Stimulated activated CD4-positive, alpha-beta T cell treated with anti-CD3 and anti-CD28 coated beads, Interleukin-1b, Interleukin-23, amount 100 ng/mL, for 48 hours (primary cell): ENCODE measurements around the gene COL4A3.
"Not testable (repeated sequence)": the region's sequence is repeated elsewhere in the genome, so short reads cannot be mapped to it uniquely, and the experiment has no call there.

Experiments used
- DNase-seq: peaks from one replicate; pipeline ENCODE4 v3.0.0-alpha.2; 2020

The COL4A3 gene

GRCh38 chr2:227219312-227220105 is 55.1 kb downstream of the COL4A3 start:
- no peak for DNase-seq

- DNase-seq, result no peak
Measured at GRCh38 chr2:227221120-227221519, 56.7 kb downstream of the COL4A3 start.

DNA sequence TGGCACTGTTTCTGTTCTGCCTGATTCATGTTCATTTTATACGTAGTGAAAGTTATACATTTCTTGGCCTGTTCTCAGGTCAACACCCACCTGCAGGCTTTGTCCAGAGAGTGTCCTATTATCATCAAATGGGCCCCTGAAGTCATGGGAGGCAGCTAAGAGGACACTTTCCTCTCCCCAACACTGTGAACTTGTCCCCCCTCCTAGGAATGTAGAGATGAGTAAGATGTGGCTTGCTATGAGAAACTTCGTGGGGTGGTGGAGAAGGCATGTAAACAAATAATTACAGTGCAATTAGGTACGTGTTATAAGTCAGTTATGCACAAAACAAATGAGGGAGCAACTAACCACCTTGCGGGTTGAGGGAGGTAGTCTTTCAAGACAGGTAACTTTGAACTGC is 57.9 kb downstream of the COL4A3 start:
- no peak for DNase-seq

GRCh38 chr2:227225641-227226040 is 61.2 kb downstream of the COL4A3 start:
- not testable (repeated sequence) for DNase-seq

DNA sequence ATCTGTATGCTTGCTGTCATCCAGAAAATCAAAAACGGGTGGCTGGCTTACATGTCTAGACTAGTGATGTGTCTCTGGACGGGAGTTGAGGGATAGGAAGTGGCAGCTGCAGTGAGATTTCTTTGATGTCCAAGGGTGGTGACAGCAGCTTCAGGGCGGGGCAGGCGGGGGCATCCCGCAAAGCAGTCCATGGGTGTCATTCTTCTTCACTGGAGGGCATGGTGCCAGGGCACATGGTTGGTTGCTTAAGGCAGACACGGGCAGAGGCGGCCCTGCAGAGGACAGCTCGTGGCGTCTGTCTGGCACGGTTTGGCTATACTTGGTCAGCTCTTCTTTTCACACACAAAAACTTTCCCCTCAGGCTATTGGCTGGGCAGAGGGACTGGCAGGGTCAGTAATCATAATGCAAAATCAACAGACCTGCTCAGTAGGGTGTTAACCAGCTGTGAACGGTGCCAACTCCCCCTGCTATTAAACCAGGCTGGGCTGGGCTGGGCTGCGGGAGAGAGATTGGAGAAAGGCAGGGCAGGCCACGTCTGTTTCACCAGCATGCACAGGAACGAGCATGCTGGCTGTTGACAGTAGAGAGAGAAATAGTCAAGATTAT is 63.7 kb downstream of the COL4A3 start:
- no peak for DNase-seq

- no peak for DNase-seq
Measured at GRCh38 chr2:227230151-227230550, 65.7 kb downstream of the COL4A3 start.

GRCh38 chr2:227234429-227234828 is 70.0 kb downstream of the COL4A3 start:
- no peak for DNase-seq

GRCh38 chr2:227237786-227238185 is 73.4 kb downstream of the COL4A3 start:
- no peak for DNase-seq

DNA sequence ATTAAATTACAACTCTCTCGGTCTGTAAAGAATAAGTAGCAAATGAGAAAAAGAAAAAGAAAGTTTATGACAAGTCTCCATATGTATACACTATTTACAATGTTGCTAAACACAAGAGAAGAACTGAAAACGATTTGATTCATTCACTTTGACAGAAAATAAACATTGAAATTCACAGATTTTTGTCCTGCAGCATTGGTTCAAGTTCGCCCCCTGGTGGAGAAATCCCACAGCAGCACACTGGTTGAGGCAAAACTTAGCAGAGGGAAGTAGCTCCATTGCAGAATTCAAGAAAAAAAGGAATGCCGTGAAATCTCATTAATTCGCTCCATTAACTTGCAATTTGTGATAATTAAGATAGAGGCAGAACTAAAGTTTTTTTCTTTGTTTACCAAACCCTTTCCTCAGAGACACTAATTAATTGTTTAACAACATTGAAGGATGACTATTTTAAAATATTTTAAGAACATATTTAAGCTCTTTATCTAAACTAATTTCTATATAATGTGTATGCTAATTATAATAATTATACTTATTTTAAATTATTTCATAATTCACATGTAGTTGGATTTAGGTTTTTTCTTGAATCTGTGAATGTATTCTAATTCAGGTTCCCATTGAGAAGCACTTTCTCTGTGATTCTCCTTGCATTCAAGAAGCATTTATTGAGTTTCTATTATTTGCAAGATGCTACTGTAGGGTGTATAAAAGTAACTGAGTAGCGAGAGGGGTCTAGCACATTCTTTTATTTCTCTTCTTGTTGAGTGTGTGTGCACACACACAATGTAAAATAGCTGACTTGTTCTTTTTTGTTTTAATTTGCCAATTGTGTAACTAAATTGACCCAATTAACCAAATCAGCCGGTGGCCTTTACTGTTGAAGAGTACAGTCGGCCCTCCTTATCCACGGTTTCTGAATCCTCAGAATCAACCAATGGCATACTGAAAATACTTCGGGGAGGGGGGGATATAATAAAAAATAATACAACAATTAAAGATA is 74.1 kb downstream of the COL4A3 start:
- DNase-seq, result peak; percentile 53

GRCh38 chr2:227241005-227241404 is 76.6 kb downstream of the COL4A3 start:
- DNase-seq, result no peak

- no peak for DNase-seq
Measured at GRCh38 chr2:227248876-227249275, 84.5 kb downstream of the COL4A3 start.

DNA sequence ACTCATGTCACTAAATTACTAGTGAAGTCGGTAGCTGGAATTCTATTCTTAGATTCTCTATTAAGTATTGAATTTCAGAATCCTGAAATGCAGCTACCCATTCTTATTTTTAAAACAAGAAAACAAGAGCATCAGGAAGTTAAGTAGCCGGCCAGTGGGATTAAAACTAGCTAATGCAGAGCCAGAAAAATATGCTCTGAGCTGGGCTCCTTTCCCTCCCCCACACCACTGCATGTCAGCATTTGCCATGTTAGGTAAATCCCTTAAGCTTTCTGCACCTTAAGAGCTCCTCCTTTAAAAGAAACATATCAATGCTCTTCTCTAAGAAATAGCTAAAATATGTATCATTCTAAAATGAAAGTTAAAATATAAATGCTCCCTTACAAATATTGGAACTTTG is 88.4 kb downstream of the COL4A3 start:
- DNase-seq, result no peak

GRCh38 chr2:227256605-227257004 is 92.2 kb downstream of the COL4A3 start:
- DNase-seq, result no peak

DNA sequence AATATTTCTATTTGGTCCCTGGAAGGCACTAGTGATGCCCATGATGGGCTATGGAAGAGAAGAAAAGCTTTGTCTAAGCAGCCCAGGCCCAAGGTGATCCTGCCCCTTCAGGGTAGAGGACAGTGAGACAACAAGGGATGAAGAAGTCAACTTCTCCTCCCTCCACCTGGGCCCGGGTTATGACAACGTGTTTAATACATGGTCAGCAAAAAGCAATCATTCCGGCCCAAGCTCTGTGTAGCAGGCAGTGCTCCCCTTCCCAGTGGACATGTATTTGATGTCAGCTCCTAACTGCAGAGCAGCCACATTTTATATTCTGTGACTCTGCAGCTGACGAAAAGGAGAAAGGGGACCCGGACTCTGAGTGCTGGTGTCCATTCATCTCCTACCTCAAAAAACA is 93.4 kb downstream of the COL4A3 start:
- no peak for DNase-seq

- DNase-seq, result no peak
Measured at GRCh38 chr2:227260041-227260440, 95.6 kb downstream of the COL4A3 start.

GRCh38 chr2:227267410-227268115 is 103.1 kb downstream of the COL4A3 start:
- no peak for DNase-seq

- no peak for DNase-seq
Measured at GRCh38 chr2:227280895-227281294, 116.5 kb downstream of the COL4A3 start.

DNA sequence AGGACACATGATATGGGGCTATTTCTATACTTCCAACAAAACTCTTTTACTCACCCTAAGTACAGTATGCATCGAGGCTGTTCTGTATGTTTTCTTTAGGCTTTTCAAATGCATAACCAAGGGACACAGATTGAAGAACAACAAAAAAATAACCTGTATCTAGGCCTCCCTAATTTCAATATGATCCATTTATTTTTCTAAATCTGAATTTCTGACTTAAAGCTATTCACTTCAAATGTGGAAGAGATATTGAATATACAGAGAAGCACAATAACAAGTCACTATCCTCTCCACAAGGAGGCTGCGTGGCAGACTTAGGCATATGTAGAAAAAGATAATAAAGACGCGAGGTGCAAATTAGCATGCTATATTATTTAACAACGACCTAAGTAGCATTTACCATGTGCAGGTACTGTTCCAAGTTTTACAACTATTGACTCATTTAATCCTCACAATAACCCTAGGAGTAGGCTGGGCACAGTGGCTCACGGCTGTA is 121.4 kb downstream of the COL4A3 start:
- DNase-seq, result no peak

GRCh38 chr2:227287771-227288170 is 123.3 kb downstream of the COL4A3 start:
- no peak for DNase-seq

GRCh38 chr2:227292314-227292713 is 127.9 kb downstream of the COL4A3 start:
- no peak for DNase-seq

GRCh38 chr2:227293531-227293930 is 129.1 kb downstream of the COL4A3 start:
- DNase-seq, result no peak

DNA sequence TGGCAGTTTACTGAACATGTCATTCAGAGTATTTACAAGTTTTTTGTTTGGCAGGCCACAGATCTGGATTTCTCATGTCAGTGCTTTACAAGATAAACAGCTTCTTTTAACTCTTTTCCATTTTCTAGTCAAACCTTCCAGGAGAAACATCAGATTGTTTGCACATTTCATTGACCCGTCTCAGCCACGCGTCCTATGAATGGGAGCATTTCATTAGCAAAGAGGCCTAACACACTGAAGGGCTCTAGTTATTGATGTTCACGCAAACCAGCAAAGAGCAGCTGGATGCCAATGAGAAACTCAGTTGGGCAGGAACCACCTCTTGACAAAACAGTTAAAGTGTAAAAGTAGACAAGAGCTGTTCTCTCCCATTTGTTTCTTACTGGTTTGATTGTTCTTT is 131.4 kb downstream of the COL4A3 start:
- DNase-seq, result no peak
